Sigmoid colon (tissue), 4 donors: Measurements from ENCODE around the gene FADS3.

Experiments used
- CTCF ChIP-seq, 4 experiments: fragments of 450-650 bp in 3 of 4; fragments of 200-600 bp in 1 of 4; IDR thresholded peaks; one replicate each; pipeline ENCODE4 v1.5.1; 2016 to 2019; ENCODE audit warnings: antibody characterized with exemption in 4 of 4, mild to moderate bottlenecking in 3 of 4, moderate library complexity in 2 of 4
- POLR2AphosphoS5 ChIP-seq, 4 donors: sonication (generic); formaldehyde crosslinking; IDR thresholded peaks; one replicate each; pipeline ENCODE4 v1.6.1; 2017; ENCODE audit warnings: antibody characterized with exemption in 4 of 4

DNA sequence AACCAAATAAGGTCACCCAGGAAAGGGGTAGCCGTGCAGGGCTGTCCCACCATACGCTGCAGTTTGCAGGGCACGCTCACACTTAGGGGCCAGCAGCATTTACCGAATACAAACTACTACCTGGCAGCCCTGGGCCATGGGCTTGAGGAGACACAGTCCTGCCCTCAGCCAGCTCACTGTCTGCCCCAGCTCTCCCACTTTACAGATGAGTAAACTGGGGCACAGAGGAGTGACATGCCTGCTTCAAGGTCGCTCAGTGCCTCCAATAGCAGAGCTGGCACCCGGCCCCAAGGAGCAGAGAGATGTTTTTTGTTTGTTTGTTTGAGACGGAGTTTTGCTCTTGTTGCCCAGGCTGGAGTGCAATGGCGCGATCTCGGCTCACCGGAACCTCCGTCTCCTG lies 2.8 kb downstream of the FADS3 start:
- TF ChIP-seq CTCF (IDR thresholded peaks at IDR 0.05) (no peak), POLR2AphosphoS5 (IDR thresholded peaks at IDR 0.05) (no peak)
